ENCODE measurements around the gene BRD2.

GRCh38 chr6:32973144-32974015 lies 5.0 kb downstream of the BRD2 start:
- no peak for TF ChIP-seq CTCF (IDR thresholded peaks at IDR 0.05; ENCODE audit: borderline replicate concordance, extremely low read depth, low read length, poor library complexity, severe bottlenecking)
- TF ChIP-seq EZH2 (IDR thresholded peaks at IDR 0.05; ENCODE audit: borderline replicate concordance, low read depth, low read length, severe bottlenecking) = no peak
